Hematopoietic multipotent progenitor cell treated with erythropoietin and hydrocortisone succinate and interleukin-3 and kit ligand, for 17 days (in vitro differentiated cells): Measurements from ENCODE around the gene GRM8.
"Not testable (repeated sequence)": the region's sequence is repeated elsewhere in the genome, so short reads cannot be mapped to it uniquely, and the experiment has no call there.

ENCODE experiments used
- DNase-seq: peaks from one replicate; pipeline ENCODE4 v3.0.0-alpha.2; 2015; ENCODE audit warnings: low spot score

The GRM8 gene

GRCh38 chr7:127029823-127030222 is 222.9 kb downstream of the GRM8 start:
- DNase-seq: no peak

DNA sequence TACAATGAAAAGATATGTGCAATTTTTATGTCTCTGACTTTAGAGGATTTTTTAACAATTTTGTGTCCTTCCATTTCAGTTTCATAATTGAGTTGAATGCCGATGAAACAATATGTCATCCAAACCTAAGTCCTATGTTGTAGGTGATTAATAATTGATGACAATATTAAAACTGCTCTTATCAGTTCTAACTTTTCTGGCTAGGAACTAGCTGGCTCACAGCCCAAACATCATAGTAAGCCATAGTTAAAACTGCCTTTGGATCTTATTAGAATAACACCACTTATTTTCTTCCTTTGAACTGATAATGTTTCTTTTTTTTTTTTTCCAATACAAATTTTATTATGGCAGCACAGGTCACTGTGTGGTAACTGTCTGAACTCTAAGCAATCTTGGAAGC is 230.9 kb downstream of the GRM8 start:
- DNase-seq: no peak

GRCh38 chr7:127021019-127021738 is 231.6 kb downstream of the GRM8 start:
- no peak for DNase-seq

- no peak for DNase-seq
Observed at GRCh38 chr7:127018889-127019288, 233.9 kb downstream of the GRM8 start.

- DNase-seq: no peak
Observed at GRCh38 chr7:127017196-127017595, 235.5 kb downstream of the GRM8 start.

- DNase-seq: no peak
Observed at GRCh38 chr7:127000725-127001124, 252.0 kb downstream of the GRM8 start.

GRCh38 chr7:126996659-126997058 is 256.1 kb downstream of the GRM8 start:
- no peak for DNase-seq

DNA sequence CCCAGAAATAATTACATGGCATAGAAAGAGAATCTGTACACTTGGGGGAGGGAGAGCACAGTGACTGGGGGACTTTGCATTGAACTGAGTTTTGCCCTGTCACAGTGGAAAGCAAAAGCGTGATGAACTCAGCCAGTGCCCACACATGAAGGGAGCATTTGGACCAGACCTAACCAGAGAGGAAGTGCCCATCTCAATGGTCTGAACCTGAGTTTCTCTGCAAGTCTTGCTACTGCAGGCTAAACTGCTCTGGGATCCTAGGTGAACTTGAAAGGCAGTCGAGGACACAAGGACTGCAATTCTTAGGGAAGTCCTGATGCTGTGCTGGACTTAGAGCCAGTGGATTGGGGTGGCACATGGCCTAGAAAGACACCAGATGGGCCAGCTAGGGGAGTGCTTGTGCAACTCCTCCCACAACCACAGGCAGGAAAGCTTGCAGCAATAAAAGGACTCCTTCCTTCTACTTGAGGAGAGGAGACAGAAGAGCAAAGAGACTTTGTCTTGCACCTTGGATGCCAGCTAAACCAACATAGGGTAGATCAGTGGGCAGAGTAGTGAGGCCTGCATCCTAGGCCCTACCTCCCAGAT is 259.0 kb downstream of the GRM8 start:
- DNase-seq: no peak

GRCh38 chr7:126988022-126988421 is 264.7 kb downstream of the GRM8 start:
- no peak for DNase-seq

- no peak for DNase-seq
Observed at GRCh38 chr7:126979722-126980121, 273.0 kb downstream of the GRM8 start.

GRCh38 chr7:126978865-126979264 is 273.9 kb downstream of the GRM8 start:
- DNase-seq: no peak

DNA sequence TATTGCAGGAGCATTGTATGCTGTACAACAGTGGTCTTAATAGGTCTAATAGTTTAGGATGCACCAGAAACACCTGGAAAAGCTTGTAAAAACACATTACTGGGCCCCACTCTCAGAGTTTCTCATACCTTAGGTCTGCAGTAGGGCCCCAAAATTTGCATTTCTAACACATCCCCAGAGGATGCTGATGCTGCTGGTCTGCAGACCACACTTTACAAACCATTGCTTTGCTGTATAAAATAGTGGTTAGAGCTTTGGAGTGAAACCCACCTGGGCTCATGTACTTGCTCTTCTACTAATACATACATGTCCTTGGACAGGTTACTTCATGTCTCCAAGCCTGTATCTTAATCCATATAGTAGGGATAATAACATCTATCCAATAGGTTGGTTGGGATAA is 279.7 kb downstream of the GRM8 start:
- DNase-seq: no peak

DNA sequence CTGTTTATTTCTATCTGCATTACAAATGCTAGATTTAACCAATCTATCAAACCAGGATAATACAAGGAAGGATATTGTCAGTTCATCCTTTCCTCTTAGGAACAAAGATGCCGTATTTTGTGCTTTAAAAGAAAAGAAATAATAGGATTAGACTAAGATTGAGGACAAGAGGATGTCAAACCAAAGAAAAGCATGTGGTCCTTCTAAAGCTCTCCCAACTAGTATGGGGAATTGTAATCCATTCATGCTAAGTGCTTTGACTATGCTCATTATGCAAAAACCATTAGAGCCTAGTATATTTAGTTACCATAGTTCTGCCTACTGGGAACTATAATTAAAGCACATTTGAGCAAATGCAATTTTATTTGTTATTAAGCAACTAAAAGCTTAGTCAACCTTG is 280.2 kb downstream of the GRM8 start:
- DNase-seq: no peak

- no peak for DNase-seq
Observed at GRCh38 chr7:126959649-126960048, 293.1 kb downstream of the GRM8 start.

DNA sequence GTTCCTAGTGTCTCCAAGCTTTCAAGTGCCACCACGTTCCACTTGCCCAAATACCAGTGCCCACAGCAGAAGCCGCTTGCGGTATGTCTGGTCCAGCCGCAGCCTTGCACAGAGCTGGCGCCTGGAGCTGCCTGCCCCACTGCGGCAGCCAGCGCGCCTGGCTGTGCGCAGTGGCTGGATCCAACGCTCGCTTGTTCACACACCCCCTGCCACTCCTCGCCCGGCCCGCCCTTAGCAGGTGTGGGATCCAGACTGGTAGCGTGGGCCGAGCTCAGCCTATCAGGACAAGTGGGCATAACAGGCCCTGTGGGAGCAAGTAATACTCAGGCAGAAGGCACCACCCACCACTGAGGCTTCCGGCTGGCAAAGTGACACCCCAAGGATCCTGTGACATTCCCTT is 294.4 kb downstream of the GRM8 start:
- no peak for DNase-seq

- DNase-seq: no peak
Observed at GRCh38 chr7:126957443-126957842, 295.3 kb downstream of the GRM8 start.

DNA sequence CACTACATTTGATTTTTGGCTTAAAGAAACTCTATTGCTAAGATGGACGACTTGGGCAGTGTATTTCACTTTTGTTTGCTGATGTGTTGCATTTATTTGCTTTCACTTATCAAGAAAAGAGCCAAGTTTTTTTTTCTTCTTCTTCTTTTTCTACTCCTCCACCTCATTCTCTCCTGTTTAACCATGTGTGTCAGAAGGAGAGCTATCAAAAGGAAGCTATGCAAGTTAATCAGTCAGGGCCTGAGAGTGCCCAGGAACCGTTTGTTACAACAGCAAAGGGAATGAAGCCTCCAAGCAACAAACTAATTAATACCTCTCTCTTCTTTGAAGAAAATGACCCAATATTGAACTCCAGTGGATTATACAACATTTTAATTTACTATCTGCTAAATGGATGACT is 299.3 kb downstream of the GRM8 start:
- no peak for DNase-seq

GRCh38 chr7:126948664-126949063 is 304.1 kb downstream of the GRM8 start:
- no peak for DNase-seq

- no peak for DNase-seq
Observed at GRCh38 chr7:126940723-126941307, 311.9 kb downstream of the GRM8 start.

GRCh38 chr7:126937171-126937570 is 315.6 kb downstream of the GRM8 start:
- no peak for DNase-seq

DNA sequence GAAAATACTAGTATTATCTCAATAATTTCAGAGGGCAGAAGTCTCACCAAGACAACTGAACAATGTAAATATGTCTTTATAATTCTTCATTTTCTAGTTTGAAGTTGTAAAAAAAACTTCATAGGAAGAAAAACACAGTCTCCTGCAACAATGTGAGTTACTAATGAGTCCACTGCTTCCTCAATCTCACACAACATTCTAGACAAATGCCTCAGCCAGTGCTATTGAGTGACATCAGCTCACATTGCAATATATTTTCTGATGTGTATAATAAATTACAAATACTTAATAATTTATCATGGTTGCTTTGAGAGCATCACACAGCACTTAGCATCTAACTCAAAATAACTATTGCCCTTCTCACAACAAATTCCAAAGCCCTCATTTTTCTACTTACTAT is 321.2 kb downstream of the GRM8 start:
- DNase-seq: no peak

- DNase-seq: no peak
Observed at GRCh38 chr7:126930166-126930565, 322.6 kb downstream of the GRM8 start.

DNA sequence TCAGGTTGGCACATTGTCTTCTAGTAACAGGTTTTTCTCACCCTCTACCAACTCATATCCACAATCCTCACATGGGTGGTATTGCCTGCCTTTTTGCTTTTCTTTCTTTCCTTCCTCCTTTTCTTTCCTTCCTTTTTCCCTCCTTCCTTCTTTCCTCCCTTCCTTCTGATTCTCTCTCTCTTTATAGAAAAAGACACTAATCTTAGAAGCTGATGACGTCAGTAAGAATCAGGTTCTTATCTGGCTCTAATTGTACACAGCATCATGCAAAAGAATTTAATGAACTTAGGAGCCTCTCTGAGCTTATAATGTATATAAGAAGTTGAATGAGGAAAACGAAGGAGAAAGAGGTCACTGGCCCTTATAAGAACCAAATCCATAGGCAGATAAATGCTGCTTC is 328.3 kb downstream of the GRM8 start:
- no peak for DNase-seq

DNA sequence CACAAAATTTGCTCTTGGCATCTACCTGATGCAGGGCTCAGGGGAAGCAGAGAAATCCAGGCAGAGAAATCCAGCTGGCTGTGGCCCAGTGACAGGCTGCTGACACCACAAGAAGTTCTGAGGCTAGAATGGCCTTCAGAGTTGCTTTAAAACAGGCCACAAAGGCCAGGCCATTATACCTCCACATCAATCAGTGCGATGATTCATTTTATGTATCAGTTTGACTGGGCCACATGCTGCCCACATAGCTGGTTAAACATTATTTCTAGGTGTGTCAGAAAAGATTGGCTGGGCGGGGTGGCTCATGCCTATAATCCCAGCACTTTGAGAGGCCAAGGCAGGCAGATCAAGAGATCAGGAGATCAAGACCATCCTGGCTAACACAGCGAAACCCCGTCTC is 341.1 kb downstream of the GRM8 start:
- not testable (repeated sequence) for DNase-seq
